H9 (cell line): ENCODE data around the gene OR51Q1. TPM values are rescaled to one million over a fixed set of nuclear protein-coding genes. Genes with fewer than 3 reads are reported as not detected.

ENCODE experiments used
- DNase-seq: peaks from one replicate; pipeline ENCODE4 v3.0.0-alpha.2; 2017
- H2AFZ ChIP-seq: one replicate; pipeline ENCODE4 v1.6.1; 2013; ENCODE audit warnings: mild to moderate bottlenecking, low read length, control low read depth, moderate library complexity
- H2AK5ac ChIP-seq: 2 replicates; pipeline ENCODE4 v1.6.1; 2013; ENCODE audit warnings: low read length, control low read depth, mixed read lengths; ENCODE audit not compliant: insufficient read length
- H2BK120ac ChIP-seq: one replicate; pipeline ENCODE4 v1.6.1; 2013; ENCODE audit warnings: low read depth, mild to moderate bottlenecking, low read length, control low read depth, inconsistent platforms; ENCODE audit not compliant: poor library complexity, severe bottlenecking
- H2BK12ac ChIP-seq: 2 replicates; pipeline ENCODE4 v1.6.1; 2013; ENCODE audit warnings: low read length, control low read depth, mixed read lengths, low read depth; ENCODE audit not compliant: insufficient read length
- H2BK15ac ChIP-seq: 2 replicates; pipeline ENCODE4 v1.6.1; 2013; ENCODE audit warnings: low read depth, low read length, control low read depth
- H2BK20ac ChIP-seq: one replicate; pipeline ENCODE4 v1.6.1; 2013; ENCODE audit warnings: low read depth, mild to moderate bottlenecking, low read length, control low read depth, inconsistent platforms; ENCODE audit not compliant: poor library complexity, severe bottlenecking
- H2BK5ac ChIP-seq: 2 replicates; pipeline ENCODE4 v1.6.1; 2013; ENCODE audit warnings: low read length, control low read depth, mixed read lengths; ENCODE audit not compliant: insufficient read length
- H3K14ac ChIP-seq: 2 replicates; pipeline ENCODE4 v1.6.1; 2013; ENCODE audit warnings: low read length, control low read depth; ENCODE audit not compliant: insufficient read depth
- H3K18ac ChIP-seq: 2 replicates; pipeline ENCODE4 v1.6.1; 2013; ENCODE audit warnings: low read depth, mild to moderate bottlenecking, mixed read lengths, low read length, control low read depth; ENCODE audit not compliant: insufficient read length
- H3K23ac ChIP-seq: 2 replicates; pipeline ENCODE4 v1.6.1; 2013; ENCODE audit warnings: low read length, control low read depth, mixed read lengths, low read depth; ENCODE audit not compliant: insufficient read length
- H3K23me2 ChIP-seq: 2 replicates; pipeline ENCODE4 v1.6.1; 2013; ENCODE audit warnings: low read depth, mild to moderate bottlenecking, mixed read lengths, low read length, control low read depth; ENCODE audit not compliant: insufficient read length, poor library complexity, severe bottlenecking
- H3K27ac ChIP-seq: 2 replicates; pipeline ENCODE4 v1.5.1; 2013; ENCODE audit warnings: low read length, control low read depth, mixed read lengths, low read depth; ENCODE audit not compliant: insufficient read length
- H3K27me3 ChIP-seq: 2 replicates; pipeline ENCODE4 v1.6.1; 2013; ENCODE audit warnings: low read length, control low read depth, inconsistent platforms; ENCODE audit not compliant: insufficient read depth
- H3K4ac ChIP-seq: 2 replicates; pipeline ENCODE4 v1.6.1; 2013; ENCODE audit warnings: low read depth, mild to moderate bottlenecking, control low read depth, inconsistent platforms, low read length, moderate library complexity
- H3K4me1 ChIP-seq: 2 replicates; pipeline ENCODE4 v1.6.1; 2013; ENCODE audit warnings: low read length, control low read depth, inconsistent platforms; ENCODE audit not compliant: insufficient read depth
- H3K4me2 ChIP-seq: 2 replicates; pipeline ENCODE4 v1.6.1; 2013; ENCODE audit warnings: low read length, control low read depth, mixed read lengths; ENCODE audit not compliant: insufficient read length, insufficient read depth
- H3K56ac ChIP-seq: 2 replicates; pipeline ENCODE4 v1.6.1; 2013; ENCODE audit warnings: low read depth, mild to moderate bottlenecking, mixed read lengths, low read length, control low read depth; ENCODE audit not compliant: insufficient read length
- H3K79me1 ChIP-seq: 2 replicates; pipeline ENCODE4 v1.6.1; 2013; ENCODE audit warnings: low read depth, mild to moderate bottlenecking, moderate library complexity, low read length, control low read depth, inconsistent platforms; ENCODE audit not compliant: insufficient read depth, poor library complexity, severe bottlenecking
- H3K79me2 ChIP-seq: 2 replicates; pipeline ENCODE4 v1.6.1; 2013; ENCODE audit warnings: low read length, control low read depth, inconsistent platforms; ENCODE audit not compliant: insufficient read depth
- H3K9ac ChIP-seq: 2 replicates; pipeline ENCODE4 v1.6.1; 2013; ENCODE audit warnings: low read length, control low read depth, mixed read lengths; ENCODE audit not compliant: insufficient read length; ENCODE audit errors: extremely low read depth
- H3K9me3 ChIP-seq: one replicate; pipeline ENCODE4 v1.6.1; 2013; ENCODE audit warnings: low read depth, low read length, inconsistent platforms; ENCODE audit not compliant: control insufficient read depth
- H3T11ph ChIP-seq: one replicate; pipeline ENCODE4 v1.6.1; 2013; ENCODE audit warnings: mild to moderate bottlenecking, low read length, control low read depth, inconsistent platforms
- H4K20me1 ChIP-seq: one replicate; pipeline ENCODE4 v1.6.1; 2013; ENCODE audit not compliant: control insufficient read depth, insufficient read length, insufficient read depth
- H4K5ac ChIP-seq: 2 replicates; pipeline ENCODE4 v1.6.1; 2013; ENCODE audit warnings: low read depth, mild to moderate bottlenecking, mixed read lengths, low read length, control low read depth; ENCODE audit not compliant: insufficient read length
- H4K8ac ChIP-seq: replicated peaks from 2 replicates; pipeline ENCODE4 v1.6.1; 2013; ENCODE audit warnings: low read length, control low read depth, mixed read lengths, low read depth; ENCODE audit not compliant: insufficient read length
- H4K91ac ChIP-seq: 2 replicates; pipeline ENCODE4 v1.6.1; 2013; ENCODE audit warnings: low read depth, mild to moderate bottlenecking, moderate library complexity, mixed read lengths, low read length, control low read depth; ENCODE audit not compliant: insufficient read length
- H3K27ac Mint-ChIP-seq, 3 experiments: 2 replicates in 2 of 3; 3 replicates in 1 of 3; pipeline ENCODE4 v1.8.0; 2020 to 2021; ENCODE audit warnings: mixed read lengths in 3 of 3, mild to moderate bottlenecking in 1 of 3, moderate library complexity in 1 of 3
- H3K27me3 Mint-ChIP-seq: 2 replicates; pipeline ENCODE4 v1.8.0; 2021; ENCODE audit warnings: low read depth, mild to moderate bottlenecking, moderate library complexity, mixed read lengths
- H3K36me3 Mint-ChIP-seq, 3 experiments: 2 replicates in 2 of 3; 3 replicates in 1 of 3; pipeline ENCODE4 v1.8.0; 2020 to 2021; ENCODE audit warnings: low read depth in 3 of 3, mixed read lengths in 3 of 3; ENCODE audit not compliant: insufficient read depth in 1 of 3
- H3K4me1 Mint-ChIP-seq, 2 experiments: 2 replicates each; pipeline ENCODE4 v1.8.0; 2020; ENCODE audit warnings: mixed read lengths in 2 of 2
- H3K4me3 Mint-ChIP-seq, 2 experiments: 2 replicates in 1 of 2; 3 replicates in 1 of 2; pipeline ENCODE4 v1.8.0; 2020 to 2021; ENCODE audit warnings: mild to moderate bottlenecking in 2 of 2, mixed read lengths in 2 of 2, moderate library complexity in 1 of 2
- H3K9me3 Mint-ChIP-seq, 2 experiments: 2 replicates in 1 of 2; 3 replicates in 1 of 2; pipeline ENCODE4 v1.8.0; 2020; ENCODE audit warnings: mild to moderate bottlenecking in 2 of 2, mixed read lengths in 2 of 2, moderate library complexity in 1 of 2
- CTCF ChIP-seq: fragments of 200-600 bp; sonication (generic); conservative IDR thresholded peaks from 3 replicates; pipeline ENCODE4 v1.8.0; 2021; ENCODE audit warnings: antibody characterized with exemption, mild to moderate bottlenecking
- WGBS: extraction: QIAGEN DNeasy Blood & Tissue Kit; methylation state at CpG from one replicate; pipeline ENCODE4 v1.1.7; 2013; ENCODE audit warnings: missing lambda C conversion rate, low lambda C conversion rate, mixed read lengths; ENCODE audit not compliant: insufficient read length; ENCODE audit errors: extremely low coverage; 5-methylcytosine and 5-hydroxymethylcytosine counted together
- total RNA-seq: library from RNA; stranded (reverse); gene quantifications from 2 replicates; pipeline ENCODE4 v1.2.1, GENCODE V29; 2021

OR51Q1 gene
- total RNA-seq, 1 experiment from 2014 or later: not detected

DNA sequence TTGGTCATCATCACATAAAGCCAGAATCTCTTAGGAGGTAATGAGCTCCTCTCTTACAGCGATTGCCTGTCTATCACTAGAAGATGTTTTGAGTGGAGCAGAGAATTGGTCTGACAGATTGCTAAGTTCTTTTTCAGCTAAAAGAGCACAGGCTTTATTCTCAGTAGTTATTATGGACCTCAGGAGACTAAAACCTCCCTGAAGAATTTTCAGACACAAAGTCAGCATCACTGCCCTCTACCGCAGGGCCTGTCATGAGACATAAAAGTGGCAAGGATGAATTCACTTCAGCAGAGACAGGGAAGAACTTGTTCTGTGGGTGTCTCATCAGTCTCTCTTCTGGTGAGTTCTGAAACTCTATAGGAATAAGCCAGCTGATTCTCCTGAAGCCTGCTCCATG lies 27.1 kb downstream of the OR51Q1 start, which contains the start of gene OR51I2:
TSS of gene OR51I2 (plus strand) at position 301 of the 400 bp plus-strand sequence. CDS start 4,166 bp downstream, outside the sequence.
- no peak within 1 kb of the TSS for H4K5ac ChIP-seq
- no peak for TF ChIP-seq CTCF

More for the DNA sequence above, 27.1 kb downstream of the OR51Q1 start, which contains the start of gene OR51I2:
- Histone ChIP-seq H3K23me2 (no peaks in the 10 kb centered on the region), H3K79me1 (no peaks in the 10 kb centered on the region), H3K4me1 (no peaks in the 10 kb centered on the region), H3K4ac (no peak within 1 kb of the TSS), H3K27ac (no peak within 1 kb of the TSS), H2BK15ac (no peak within 1 kb of the TSS), H3K18ac (no peak within 1 kb of the TSS), H3K27me3 (no peaks in the 10 kb centered on the region), H3K56ac (no peak within 1 kb of the TSS), H3T11ph (no peak within 1 kb of the TSS), H2BK5ac (no peak within 1 kb of the TSS), H4K20me1 (no peaks in the 10 kb centered on the region), H2AK5ac (no peak within 1 kb of the TSS), H4K8ac (no peak within 1 kb of the TSS), H2BK20ac (no peak within 1 kb of the TSS), H2BK12ac (no peak within 1 kb of the TSS), H2BK120ac (no peak within 1 kb of the TSS), H2AFZ (no peak within 1 kb of the TSS), H4K91ac (no peak within 1 kb of the TSS), H3K9me3 (no peaks in the 10 kb centered on the region), H3K14ac (no peak within 1 kb of the TSS), H3K4me2 (no peak within 1 kb of the TSS), H3K79me2 (no peaks in the 10 kb centered on the region), H3K9ac (no peak within 1 kb of the TSS), H3K23ac (no peak within 1 kb of the TSS)
- DNase-seq: no peak
- peaks cover 4% of the 10 kb centered on the region for H3K27me3 Mint-ChIP-seq
- no peak within 1 kb of the TSS for H3K4me3 Mint-ChIP-seq
- H3K36me3 Mint-ChIP-seq: no peaks in the 10 kb centered on the region
- WGBS: no CpG with 5 or more reads among the region's 2 CpGs
- no peaks in the 10 kb centered on the region for H3K9me3 Mint-ChIP-seq
- H3K27ac Mint-ChIP-seq: no peak within 1 kb of the TSS; a peak in 1 of 7 replicates
- peaks cover 17 to 26% of the 10 kb centered on the region in 2 experiments for H3K4me1 Mint-ChIP-seq
